Mesothelial cell of epicardium (in vitro differentiated cells): ENCODE data around the gene PDZRN3. TPM values are rescaled to one million over a fixed set of nuclear protein-coding genes. Genes with fewer than 3 reads are reported as not detected.

Experiments
- DNase-seq, 2 experiments: peaks; one replicate each; pipeline ENCODE4 v3.0.0; 2021; ENCODE audit warnings: low spot score in 2 of 2; ENCODE audit not compliant: unreplicated experiment in 2 of 2
- H3K27ac Mint-ChIP-seq: 2 replicates; pipeline ENCODE4 v1.8.0; 2021; ENCODE audit warnings: mixed read lengths
- H3K27me3 Mint-ChIP-seq: 2 replicates; pipeline ENCODE4 v1.8.0; 2021; ENCODE audit warnings: low read depth, mixed read lengths
- H3K36me3 Mint-ChIP-seq: 2 replicates; pipeline ENCODE4 v1.8.0; 2021; ENCODE audit warnings: mixed read lengths
- H3K4me1 Mint-ChIP-seq: 2 replicates; pipeline ENCODE4 v1.8.0; 2021; ENCODE audit warnings: mixed read lengths
- H3K4me3 Mint-ChIP-seq: 2 replicates; pipeline ENCODE4 v1.8.0; 2021; ENCODE audit warnings: mild to moderate bottlenecking, moderate library complexity, mixed read lengths
- H3K9me3 Mint-ChIP-seq: 2 replicates; pipeline ENCODE4 v1.8.0; 2021; ENCODE audit warnings: mixed read lengths
- CTCF ChIP-seq: fragments of 200-600 bp; sonication (generic); IDR thresholded peaks from one replicate; pipeline ENCODE4 v1.5.0; 2021; ENCODE audit warnings: antibody characterized with exemption; ENCODE audit not compliant: unreplicated experiment
- total RNA-seq: library from RNA; stranded (reverse); gene quantifications from 3 replicates; pipeline ENCODE4 v1.2.1, GENCODE V29; 2021

PDZRN3 gene
- total RNA-seq, 1 donor from 2014 or later: 48.4 TPM

DNA sequence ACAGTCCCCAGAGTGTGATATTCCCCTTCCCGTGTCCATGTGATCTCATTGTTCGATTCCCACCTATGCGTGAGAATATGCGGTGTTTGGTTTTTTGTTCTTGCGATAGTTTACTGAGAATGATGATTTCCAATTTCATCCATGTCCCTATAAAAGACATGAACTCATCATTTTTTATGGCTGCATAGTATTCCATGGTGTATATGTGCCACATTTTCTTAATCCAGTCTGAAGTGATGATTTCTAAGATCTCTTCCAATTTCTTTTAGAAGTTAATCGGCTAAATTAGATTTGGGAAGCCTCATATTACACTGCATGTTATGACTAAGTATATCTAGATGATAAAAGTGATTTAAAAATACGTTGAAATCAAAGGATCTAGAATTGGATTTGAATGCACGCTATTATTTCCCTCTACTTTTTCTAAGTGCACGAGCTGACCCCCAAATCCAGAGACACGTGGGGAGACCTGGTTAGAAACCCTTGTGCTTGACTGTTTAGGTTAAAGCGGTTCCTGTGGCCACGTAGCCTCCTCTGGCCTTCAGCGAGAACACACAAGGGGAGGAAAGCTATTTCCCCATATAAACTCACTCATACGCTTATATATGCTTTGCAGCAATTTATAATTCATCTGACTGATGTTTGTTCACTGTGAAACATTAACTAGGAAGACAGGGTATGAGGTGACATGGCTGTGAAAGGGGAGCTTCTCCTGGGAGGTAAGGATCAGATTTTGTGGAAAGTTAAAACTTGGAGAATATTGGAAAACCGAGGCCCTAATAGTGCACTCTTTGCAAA lies 243.8 kb downstream of the PDZRN3 start:
- TF ChIP-seq CTCF: no peak
- DNase-seq: no peak
- Mint-ChIP-seq H3K36me3 (peaks cover 38% of the 10 kb centered on the region), H3K9me3 (peaks cover 6% of the 10 kb centered on the region), H3K27ac (no peak overlapping the region), H3K27me3 (no peaks in the 10 kb centered on the region), H3K4me1 (peaks cover 4% of the 10 kb centered on the region), H3K4me3 (no peak overlapping the region)

- Mint-ChIP-seq H3K4me3 (no peak overlapping the region), H3K4me1 (no peaks in the 10 kb centered on the region), H3K27ac (no peak overlapping the region), H3K27me3 (no peaks in the 10 kb centered on the region), H3K36me3 (peaks cover 30% of the 10 kb centered on the region), H3K9me3 (peaks cover 12% of the 10 kb centered on the region)
- no peak for TF ChIP-seq CTCF
- DNase-seq: no peak
Observed at GRCh38 chr3:73379465-73379864, 245.3 kb downstream of the PDZRN3 start.

- Mint-ChIP-seq H3K27me3 (no peaks in the 10 kb centered on the region), H3K4me1 (no peaks in the 10 kb centered on the region), H3K4me3 (no peak overlapping the region), H3K9me3 (peaks cover 14% of the 10 kb centered on the region), H3K27ac (no peak overlapping the region), H3K36me3 (peaks cover 18% of the 10 kb centered on the region)
- no peak for TF ChIP-seq CTCF
- no peak for DNase-seq
Observed at GRCh38 chr3:73378207-73378606, 246.5 kb downstream of the PDZRN3 start.

DNA sequence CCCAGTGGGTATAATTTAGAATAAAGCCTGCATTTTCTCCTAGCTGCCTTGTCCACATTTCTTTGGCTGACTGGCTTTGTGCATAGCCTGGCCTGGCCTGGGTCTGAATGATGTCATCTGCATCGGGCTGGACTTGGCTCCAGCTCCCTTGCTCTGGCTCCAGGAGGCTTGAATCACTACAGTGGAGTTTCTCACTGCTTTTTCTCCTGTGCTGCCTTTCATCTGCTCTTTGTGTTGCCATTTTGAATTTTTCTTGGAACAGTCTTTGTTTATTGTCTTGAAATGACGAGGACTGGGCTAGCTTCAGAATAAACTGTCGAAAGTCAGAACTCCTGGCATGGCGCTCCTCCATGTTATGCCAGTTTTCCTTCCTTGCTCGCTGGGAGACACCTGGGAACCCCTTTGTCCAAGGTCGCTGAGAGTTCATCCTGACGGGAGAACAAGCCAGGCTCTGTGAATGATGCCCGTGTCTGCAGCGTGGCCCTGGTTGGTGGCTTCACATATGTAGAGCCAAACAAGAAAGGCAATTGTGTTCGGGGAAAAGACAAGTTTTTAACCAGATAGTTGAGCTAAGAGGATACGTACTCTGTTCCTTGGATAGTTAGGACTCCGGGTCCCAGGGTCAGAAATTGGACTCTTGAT lies 258.9 kb downstream of the PDZRN3 start:
- H3K27ac Mint-ChIP-seq: no peak overlapping the region
- H3K9me3 Mint-ChIP-seq: no peaks in the 10 kb centered on the region
- no peak for TF ChIP-seq CTCF
- no peak overlapping the region for H3K4me3 Mint-ChIP-seq
- peaks cover 10% of the 10 kb centered on the region for H3K4me1 Mint-ChIP-seq
- no peaks in the 10 kb centered on the region for H3K36me3 Mint-ChIP-seq
- DNase-seq: no peak
- H3K27me3 Mint-ChIP-seq: peaks cover 3% of the 10 kb centered on the region

GRCh38 chr3:73364517-73364916 lies 260.2 kb downstream of the PDZRN3 start:
- peaks cover 10% of the 10 kb centered on the region for H3K4me1 Mint-ChIP-seq
- no peak for TF ChIP-seq CTCF
- no peak overlapping the region for H3K4me3 Mint-ChIP-seq
- DNase-seq: no peak
- peaks cover 3% of the 10 kb centered on the region for H3K27me3 Mint-ChIP-seq
- no peak overlapping the region for H3K27ac Mint-ChIP-seq
- H3K9me3 Mint-ChIP-seq: peaks cover 4% of the 10 kb centered on the region
- no peaks in the 10 kb centered on the region for H3K36me3 Mint-ChIP-seq
